Astrocyte (in vitro differentiated cells and primary cell): ENCODE data around the gene KSR2. TPM values are rescaled to one million over a fixed set of nuclear protein-coding genes. Genes with fewer than 3 reads are reported as not detected.

Experiments
- DNase-seq: peaks from one replicate; pipeline ENCODE4 v3.0.0-alpha.2; 2010; ENCODE audit warnings: low read depth
- FAIRE-seq: peaks from 2 replicates; lab custom pipeline; 2011; peaks lifted over from hg19 to GRCh38; lab: Jason Lieb, UNC
- H2AFZ ChIP-seq: 2 replicates; pipeline ENCODE4 v1.6.0; 2012; ENCODE audit warnings: low read depth, low read length, inconsistent platforms
- H3K27ac ChIP-seq: 2 replicates; pipeline ENCODE4 v1.5.1; 2011; ENCODE audit warnings: low read depth, low read length, inconsistent platforms
- H3K27me3 ChIP-seq: 2 replicates; pipeline ENCODE4 v1.6.0; 2011; ENCODE audit warnings: low read length, inconsistent platforms; ENCODE audit not compliant: insufficient read depth
- H3K36me3 ChIP-seq: 2 replicates; pipeline ENCODE4 v1.5.1; 2011; ENCODE audit warnings: low read length, inconsistent platforms; ENCODE audit not compliant: insufficient read depth
- H3K4me1 ChIP-seq: 2 replicates; pipeline ENCODE4 v1.5.1; 2011; ENCODE audit warnings: low read length, inconsistent platforms; ENCODE audit not compliant: insufficient read depth
- H3K4me2 ChIP-seq: 2 replicates; pipeline ENCODE4 v1.6.0; 2012; ENCODE audit warnings: low read length, inconsistent platforms
- H3K4me3 ChIP-seq: 2 replicates; pipeline ENCODE4 v1.5.1; 2011; ENCODE audit warnings: low read depth, mild to moderate bottlenecking, low read length, inconsistent platforms; ENCODE audit not compliant: insufficient read depth
- H3K79me2 ChIP-seq: 2 replicates; pipeline ENCODE4 v1.6.0; 2012; ENCODE audit warnings: mild to moderate bottlenecking, low read length, inconsistent platforms; ENCODE audit not compliant: insufficient read depth
- H3K9ac ChIP-seq: 2 replicates; pipeline ENCODE4 v1.6.0; 2012; ENCODE audit warnings: mild to moderate bottlenecking, low read length, inconsistent platforms
- H3K9me3 ChIP-seq: 2 replicates; pipeline ENCODE4 v1.5.1; 2012; ENCODE audit warnings: low read depth, mild to moderate bottlenecking, low read length, inconsistent platforms; ENCODE audit not compliant: insufficient read depth
- H4K20me1 ChIP-seq: 2 replicates; pipeline ENCODE4 v1.6.0; 2012; ENCODE audit warnings: low read length, inconsistent platforms; ENCODE audit not compliant: insufficient read depth
- H3K27ac Mint-ChIP-seq: one replicate; pipeline ENCODE4 v1.8.0; 2021; ENCODE audit warnings: mild to moderate bottlenecking, mixed read lengths; ENCODE audit not compliant: unreplicated experiment
- H3K27me3 Mint-ChIP-seq: one replicate; pipeline ENCODE4 v1.8.0; 2021; ENCODE audit warnings: low read depth, mixed read lengths; ENCODE audit not compliant: unreplicated experiment
- H3K36me3 Mint-ChIP-seq: one replicate; pipeline ENCODE4 v1.8.0; 2021; ENCODE audit warnings: low read depth, mixed read lengths; ENCODE audit not compliant: unreplicated experiment
- H3K4me1 Mint-ChIP-seq: one replicate; pipeline ENCODE4 v1.8.0; 2021; ENCODE audit warnings: low read depth, mixed read lengths; ENCODE audit not compliant: unreplicated experiment
- H3K4me3 Mint-ChIP-seq: one replicate; pipeline ENCODE4 v1.8.0; 2021; ENCODE audit warnings: mild to moderate bottlenecking, moderate library complexity, mixed read lengths; ENCODE audit not compliant: unreplicated experiment
- H3K9me3 Mint-ChIP-seq: one replicate; pipeline ENCODE4 v1.8.0; 2021; ENCODE audit warnings: mild to moderate bottlenecking, mixed read lengths; ENCODE audit not compliant: unreplicated experiment
- EZH2 ChIP-seq: IDR thresholded peaks from 2 replicates; pipeline ENCODE4 v1.6.1; 2012; ENCODE audit warnings: mild to moderate bottlenecking, low read length, inconsistent platforms; ENCODE audit not compliant: insufficient read depth
- total RNA-seq: library from RNA; stranded (reverse); gene quantifications from 2 replicates; pipeline ENCODE4 v1.2.1, GENCODE V29; 2021
- TF ChIP-seq, protein P1 (sequence below): IDR thresholded peaks from 2 replicates; pipeline ENCODE4 v1.5.1; 2011; ENCODE audit warnings: low read depth, mild to moderate bottlenecking, inconsistent platforms, low read length, moderate library complexity; ENCODE audit not compliant: insufficient read depth

KSR2 gene
- total RNA-seq, 1 donor from 2014 or later = 0.98 TPM

DNA sequence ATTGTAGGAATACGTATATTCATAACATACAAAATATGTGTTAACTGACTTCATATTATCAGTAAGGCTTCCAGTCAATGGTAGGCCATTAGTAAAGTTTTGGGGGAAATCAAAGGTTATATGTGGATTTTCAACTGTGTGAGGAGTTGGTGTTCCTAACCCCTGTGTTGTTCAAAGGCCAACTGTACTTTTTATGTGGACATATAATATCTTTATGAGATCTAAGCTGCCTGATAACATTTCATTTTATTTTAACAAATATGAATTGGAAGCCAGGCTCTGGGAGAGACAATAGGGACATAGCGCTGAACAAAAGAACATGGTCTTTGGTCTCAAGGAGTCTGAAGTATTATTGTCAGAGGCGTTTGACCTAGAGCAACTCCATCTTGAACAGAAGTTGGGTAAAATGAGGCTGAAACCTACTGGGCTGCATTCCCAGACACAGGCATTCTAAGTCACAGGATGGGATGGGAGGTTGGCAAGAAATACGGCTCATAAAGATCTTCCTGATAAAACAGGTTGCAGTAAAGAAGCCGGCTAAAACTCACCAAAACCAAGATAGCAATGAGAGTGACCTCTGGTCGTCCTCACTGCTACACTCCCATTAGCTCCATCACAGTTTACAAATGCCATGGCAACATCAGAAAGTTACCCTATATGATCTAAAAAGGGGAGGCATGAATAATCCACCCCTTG lies 147.2 kb downstream of the KSR2 start:
- H3K4me3 Mint-ChIP-seq = no peak overlapping the region
- TF ChIP-seq, protein P1, sequence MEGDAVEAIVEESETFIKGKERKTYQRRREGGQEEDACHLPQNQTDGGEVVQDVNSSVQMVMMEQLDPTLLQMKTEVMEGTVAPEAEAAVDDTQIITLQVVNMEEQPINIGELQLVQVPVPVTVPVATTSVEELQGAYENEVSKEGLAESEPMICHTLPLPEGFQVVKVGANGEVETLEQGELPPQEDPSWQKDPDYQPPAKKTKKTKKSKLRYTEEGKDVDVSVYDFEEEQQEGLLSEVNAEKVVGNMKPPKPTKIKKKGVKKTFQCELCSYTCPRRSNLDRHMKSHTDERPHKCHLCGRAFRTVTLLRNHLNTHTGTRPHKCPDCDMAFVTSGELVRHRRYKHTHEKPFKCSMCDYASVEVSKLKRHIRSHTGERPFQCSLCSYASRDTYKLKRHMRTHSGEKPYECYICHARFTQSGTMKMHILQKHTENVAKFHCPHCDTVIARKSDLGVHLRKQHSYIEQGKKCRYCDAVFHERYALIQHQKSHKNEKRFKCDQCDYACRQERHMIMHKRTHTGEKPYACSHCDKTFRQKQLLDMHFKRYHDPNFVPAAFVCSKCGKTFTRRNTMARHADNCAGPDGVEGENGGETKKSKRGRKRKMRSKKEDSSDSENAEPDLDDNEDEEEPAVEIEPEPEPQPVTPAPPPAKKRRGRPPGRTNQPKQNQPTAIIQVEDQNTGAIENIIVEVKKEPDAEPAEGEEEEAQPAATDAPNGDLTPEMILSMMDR = no peak
- TF ChIP-seq EZH2 = no peak
- no peaks in the 10 kb centered on the region for H3K36me3 Mint-ChIP-seq
- Histone ChIP-seq H4K20me1 (no peaks in the 10 kb centered on the region), H3K4me3 (no peak overlapping the region), H3K27ac (no peak overlapping the region), H3K4me2 (no peak overlapping the region), H3K36me3 (no peaks in the 10 kb centered on the region), H3K9ac (no peak overlapping the region), H3K27me3 (no peaks in the 10 kb centered on the region), H3K4me1 (no peaks in the 10 kb centered on the region), H2AFZ (no peak overlapping the region), H3K9me3 (no peaks in the 10 kb centered on the region), H3K79me2 (no peaks in the 10 kb centered on the region)
- H3K27me3 Mint-ChIP-seq = peaks cover 16% of the 10 kb centered on the region
- peaks cover 2% of the 10 kb centered on the region for H3K9me3 Mint-ChIP-seq
- H3K27ac Mint-ChIP-seq = no peak overlapping the region
- FAIRE-seq = no peak
- H3K4me1 Mint-ChIP-seq = no peaks in the 10 kb centered on the region
- no peak for DNase-seq

DNA sequence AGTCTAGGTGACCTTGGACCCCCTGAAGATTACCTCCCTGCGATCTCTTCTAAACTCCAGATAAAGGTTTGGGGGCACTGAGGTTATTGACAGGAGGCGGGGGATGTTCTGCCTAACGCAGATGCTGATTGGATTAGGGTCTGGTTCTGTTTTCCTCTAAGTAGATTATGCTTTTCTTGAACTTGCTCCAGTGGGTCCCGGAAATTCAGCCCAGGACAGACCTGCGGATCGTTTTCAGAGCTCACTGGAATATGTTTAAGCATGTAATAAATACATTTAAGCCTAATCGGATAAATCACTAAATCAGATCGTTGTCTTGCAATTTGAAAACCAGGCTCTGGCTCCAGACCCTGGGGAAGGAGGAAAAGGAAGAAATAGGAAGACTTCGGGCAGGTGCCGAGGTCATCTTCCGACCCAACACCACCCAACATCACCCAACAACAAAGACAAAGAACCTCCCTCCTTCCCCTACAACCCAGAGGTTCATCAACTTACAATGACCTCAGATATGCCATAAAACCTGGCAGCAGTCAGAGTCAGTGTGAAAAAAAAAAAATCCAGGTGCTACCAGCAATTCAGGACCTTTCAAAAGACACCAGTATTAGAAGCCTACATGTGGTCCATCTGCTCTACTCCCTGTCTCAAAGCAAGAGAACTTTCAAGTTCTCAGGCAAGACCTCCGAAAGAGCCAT lies 148.4 kb downstream of the KSR2 start:
- no peak overlapping the region for H2AFZ ChIP-seq
- no peak overlapping the region for H3K4me3 ChIP-seq
- H4K20me1 ChIP-seq = no peaks in the 10 kb centered on the region
- no peak overlapping the region for H3K27ac ChIP-seq
- no peaks in the 10 kb centered on the region for H3K4me1 ChIP-seq
- H3K36me3 Mint-ChIP-seq = no peaks in the 10 kb centered on the region
- H3K79me2 ChIP-seq = no peaks in the 10 kb centered on the region
- H3K4me1 Mint-ChIP-seq = no peaks in the 10 kb centered on the region
- H3K27me3 ChIP-seq = no peaks in the 10 kb centered on the region
- no peaks in the 10 kb centered on the region for H3K36me3 ChIP-seq
- no peaks in the 10 kb centered on the region for H3K9me3 ChIP-seq
- DNase-seq (no peak), FAIRE-seq (no peak)
- H3K9me3 Mint-ChIP-seq = peaks cover 2% of the 10 kb centered on the region
- H3K4me3 Mint-ChIP-seq = no peak overlapping the region
- H3K27me3 Mint-ChIP-seq = peaks cover 11% of the 10 kb centered on the region
- H3K4me2 ChIP-seq = no peak overlapping the region
- H3K9ac ChIP-seq = no peak overlapping the region
- H3K27ac Mint-ChIP-seq = no peak overlapping the region
- TF ChIP-seq, protein P1 = no peak
- no peak for TF ChIP-seq EZH2

DNA sequence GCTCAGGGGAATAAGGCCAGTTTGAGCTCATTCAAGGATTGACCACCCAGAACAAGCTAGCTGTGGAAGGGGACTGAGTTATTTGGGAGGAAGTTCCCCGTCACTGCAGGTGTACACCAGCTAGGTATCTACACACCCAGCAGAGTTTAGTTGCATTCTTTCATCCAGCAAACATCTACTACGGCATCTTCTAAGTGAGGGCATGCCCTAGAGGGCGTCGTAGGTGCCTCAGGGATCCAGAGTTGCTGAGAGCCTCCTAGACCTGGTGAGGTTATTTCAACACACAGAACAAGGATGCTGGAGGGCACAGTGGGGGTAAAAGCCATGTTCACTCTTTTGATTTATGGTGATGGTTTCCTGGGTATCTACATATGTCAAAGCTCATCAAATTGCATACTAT lies 149.6 kb downstream of the KSR2 start:
- peaks cover 11% of the 10 kb centered on the region for H3K27me3 Mint-ChIP-seq
- DNase-seq = no peak
- Histone ChIP-seq H3K27me3 (no peaks in the 10 kb centered on the region), H4K20me1 (no peaks in the 10 kb centered on the region), H3K27ac (no peak overlapping the region), H2AFZ (no peak overlapping the region), H3K36me3 (no peaks in the 10 kb centered on the region), H3K4me3 (no peak overlapping the region), H3K4me2 (no peak overlapping the region), H3K4me1 (no peaks in the 10 kb centered on the region), H3K79me2 (no peaks in the 10 kb centered on the region), H3K9me3 (no peaks in the 10 kb centered on the region), H3K9ac (no peak overlapping the region)
- H3K36me3 Mint-ChIP-seq = no peaks in the 10 kb centered on the region
- H3K4me1 Mint-ChIP-seq = no peaks in the 10 kb centered on the region
- TF ChIP-seq, protein P1 = no peak
- peaks cover 2% of the 10 kb centered on the region for H3K9me3 Mint-ChIP-seq
- FAIRE-seq = no peak
- H3K27ac Mint-ChIP-seq = no peak overlapping the region
- no peak overlapping the region for H3K4me3 Mint-ChIP-seq
